Calu3 (cell line): ENCODE results near the gene AMFR. TPM values are rescaled to one million over a fixed set of nuclear protein-coding genes. Genes with fewer than 3 reads are reported as not detected.
A peak's percentile ranks its signal among the peaks of the same experiment; 100 is the strongest.
"Not testable (repeated sequence)": the region's sequence is repeated elsewhere in the genome, so short reads cannot be mapped to it uniquely, and the experiment has no call there.

Source experiments
- BruUV-seq: library from RNA; stranded (reverse); fragments of 400-500 nt; replicated peaks from 2 replicates; lab custom pipeline; 2021; lab: Mats Ljungman, UMichigan
- CTCF ChIA-PET: fragments of 300-600 bp; sonication (Branson Sonifier 250); formaldehyde crosslinking; loops from one replicate; lab custom pipeline; 2022; ENCODE audit warnings: antibody characterized with exemption; lab: Charles Lee
- DNase-seq: peaks from one replicate; pipeline ENCODE4 v3.0.0; 2022
- H3K27ac Mint-ChIP-seq: one replicate; pipeline ENCODE4 v1.8.0; 2022; ENCODE audit warnings: mixed read lengths; ENCODE audit not compliant: unreplicated experiment
- H3K27me3 Mint-ChIP-seq: one replicate; pipeline ENCODE4 v1.8.0; 2022; ENCODE audit warnings: mixed read lengths; ENCODE audit not compliant: unreplicated experiment
- H3K36me3 Mint-ChIP-seq: one replicate; pipeline ENCODE4 v1.8.0; 2022; ENCODE audit warnings: mild to moderate bottlenecking, moderate library complexity, mixed read lengths; ENCODE audit not compliant: insufficient read depth, unreplicated experiment
- H3K4me1 Mint-ChIP-seq: one replicate; pipeline ENCODE4 v1.8.0; 2022; ENCODE audit warnings: mild to moderate bottlenecking, low read depth, mixed read lengths; ENCODE audit not compliant: unreplicated experiment
- H3K4me3 Mint-ChIP-seq: one replicate; pipeline ENCODE4 v1.8.0; 2022; ENCODE audit warnings: mild to moderate bottlenecking, low read depth, moderate library complexity, mixed read lengths; ENCODE audit not compliant: unreplicated experiment
- H3K9me3 Mint-ChIP-seq: one replicate; pipeline ENCODE4 v1.8.0; 2022; ENCODE audit warnings: low read depth, mixed read lengths; ENCODE audit not compliant: unreplicated experiment
- CTCF ChIP-seq: fragments of 200-600 bp; IDR thresholded peaks from one replicate; pipeline ENCODE4 v1.8.0; 2022; ENCODE audit warnings: antibody characterized with exemption; ENCODE audit not compliant: unreplicated experiment
- intact Hi-C: fragments of 100-400 bp; cut with micrococcal nuclease; formaldehyde crosslinking; loops from one replicate; pipeline ENCODE4 v1.10.0; 2022; ENCODE audit not compliant: unreplicated experiment
- total RNA-seq: library from RNA; stranded (reverse); gene quantifications from 2 replicates; pipeline ENCODE4 v1.2.3, GENCODE V29; 2022

Gene AMFR
- total RNA-seq, 1 experiment from 2014 or later = 116 TPM

DNA sequence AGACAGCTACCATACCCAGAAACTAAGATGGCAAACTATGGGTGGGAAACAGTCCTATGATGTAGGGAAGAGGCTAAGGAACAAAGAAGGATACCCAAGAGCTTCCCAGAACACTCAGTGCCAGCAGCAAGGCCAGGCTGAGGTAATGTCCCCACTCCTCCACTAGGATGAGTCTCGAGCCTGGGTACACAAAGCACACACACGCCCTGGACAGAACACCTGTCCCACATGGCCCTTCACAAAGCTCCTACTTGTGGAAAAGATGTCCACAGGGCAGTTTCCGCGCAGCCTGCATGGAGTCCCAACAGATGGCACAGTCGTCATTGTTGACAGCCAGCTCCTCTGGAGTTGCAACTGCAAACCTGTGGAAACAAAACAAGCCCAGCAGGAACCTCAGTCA is 23.9 kb downstream of the AMFR start:
- intact Hi-C loops = no loop called here
- no peaks in the 10 kb centered on the region for H3K9me3 Mint-ChIP-seq
- no TSS peak for BruUV-seq
- peak; percentile 39 for DNase-seq
- no peak overlapping the region for H3K27ac Mint-ChIP-seq
- peaks cover 23% of the 10 kb centered on the region for H3K36me3 Mint-ChIP-seq
- no peaks in the 10 kb centered on the region for H3K27me3 Mint-ChIP-seq
- no peak overlapping the region for H3K4me3 Mint-ChIP-seq
- CTCF ChIA-PET = interaction anchor here (1.5 kb wide), 1 partner anchor 50 kb away, joined by 4 read pairs; the partner anchor contains the start of genes NUDT21 and OGFOD1
- peaks cover 6% of the 10 kb centered on the region for H3K4me1 Mint-ChIP-seq
- TF ChIP-seq CTCF = peak; percentile 58

- intact Hi-C loops = no loop called here
- no TSS peak for BruUV-seq
- Mint-ChIP-seq H3K9me3 (no peaks in the 10 kb centered on the region), H3K36me3 (peaks cover 18% of the 10 kb centered on the region), H3K27ac (no peak overlapping the region), H3K4me1 (peaks cover 6% of the 10 kb centered on the region), H3K27me3 (no peaks in the 10 kb centered on the region), H3K4me3 (no peak overlapping the region)
- CTCF ChIA-PET = interaction anchor here (0.7 to 1.5 kb wide), 2 partner anchors 51 to 56 kb away, joined by 4 to 7 read pairs; partner anchors contain the start of genes NUDT21 and OGFOD1
- TF ChIP-seq CTCF = no peak
- no peak for DNase-seq
Measured at GRCh38 chr16:56400458-56400857, 24.9 kb downstream of the AMFR start.

DNA sequence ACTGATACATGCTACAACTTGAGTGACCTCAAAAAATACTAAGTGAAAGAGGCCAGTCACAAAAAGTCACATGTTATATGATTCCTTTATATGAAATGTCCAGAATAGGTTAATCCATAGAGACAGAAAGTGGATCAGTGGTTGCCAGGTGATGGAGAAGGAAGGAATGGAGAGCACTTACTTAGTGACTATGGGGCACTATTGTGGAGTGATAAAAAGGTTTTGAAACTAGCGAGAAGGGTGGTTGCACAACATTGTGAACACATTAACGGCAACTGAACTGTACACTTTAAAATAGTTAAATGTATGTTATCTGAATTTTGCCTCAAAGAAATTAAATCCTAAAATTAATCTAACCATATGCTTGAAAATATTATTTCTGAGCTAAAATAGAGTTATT is 25.9 kb downstream of the AMFR start:
- CTCF ChIA-PET = no interaction called here
- no peak overlapping the region for H3K4me3 Mint-ChIP-seq
- H3K27ac Mint-ChIP-seq = no peak overlapping the region
- TF ChIP-seq CTCF = no peak
- H3K27me3 Mint-ChIP-seq = no peaks in the 10 kb centered on the region
- peaks cover 9% of the 10 kb centered on the region for H3K36me3 Mint-ChIP-seq
- H3K4me1 Mint-ChIP-seq = peaks cover 6% of the 10 kb centered on the region
- no peaks in the 10 kb centered on the region for H3K9me3 Mint-ChIP-seq
- BruUV-seq = no TSS peak
- intact Hi-C loops = no loop called here
- no peak for DNase-seq

GRCh38 chr16:56399047-56399446 is 26.3 kb downstream of the AMFR start:
- DNase-seq = no peak
- intact Hi-C loops = no loop called here
- no peak overlapping the region for H3K4me3 Mint-ChIP-seq
- no TSS peak for BruUV-seq
- no peaks in the 10 kb centered on the region for H3K9me3 Mint-ChIP-seq
- H3K27ac Mint-ChIP-seq = no peak overlapping the region
- peaks cover 6% of the 10 kb centered on the region for H3K4me1 Mint-ChIP-seq
- CTCF ChIA-PET = no interaction called here
- H3K36me3 Mint-ChIP-seq = peaks cover 5% of the 10 kb centered on the region
- no peaks in the 10 kb centered on the region for H3K27me3 Mint-ChIP-seq
- no peak for TF ChIP-seq CTCF

GRCh38 chr16:56396724-56397123 is 28.6 kb downstream of the AMFR start:
- H3K27me3 Mint-ChIP-seq, H3K9me3 Mint-ChIP-seq, H3K4me3 Mint-ChIP-seq, intact Hi-C loops, H3K36me3 Mint-ChIP-seq, BruUV-seq, CTCF ChIA-PET, H3K27ac Mint-ChIP-seq, DNase-seq, H3K4me1 Mint-ChIP-seq: not testable (repeated sequence)
